Hepatocyte (in vitro differentiated cells): ENCODE data around the gene COLQ. TPM values are rescaled to one million over a fixed set of nuclear protein-coding genes. Genes with fewer than 3 reads are reported as not detected.

Source experiments
- DNase-seq: peaks from one replicate; pipeline ENCODE4 v3.0.0-alpha.2; 2016; ENCODE audit warnings: low spot score
- H2AFZ ChIP-seq: fragments of 200-600 bp; sonication (generic); 2 replicates; pipeline ENCODE4 v1.6.0; 2016; ENCODE audit warnings: antibody characterized with exemption, mild to moderate bottlenecking
- H3K27ac ChIP-seq: fragments of 200-600 bp; sonication (generic); 2 replicates; pipeline ENCODE4 v1.5.1; 2016; ENCODE audit warnings: mild to moderate bottlenecking
- H3K27me3 ChIP-seq: fragments of 200-600 bp; sonication (generic); 2 replicates; pipeline ENCODE4 v1.6.1; 2016
- H3K36me3 ChIP-seq: fragments of 200-600 bp; sonication (generic); replicated peaks from 2 replicates; pipeline ENCODE4 v1.5.1; 2016; ENCODE audit warnings: low read depth; ENCODE audit not compliant: insufficient read depth
- H3K4me1 ChIP-seq: fragments of 200-600 bp; sonication (generic); 2 replicates; pipeline ENCODE4 v1.5.1; 2016; ENCODE audit warnings: mild to moderate bottlenecking, moderate library complexity; ENCODE audit not compliant: insufficient read depth
- H3K4me2 ChIP-seq: fragments of 200-600 bp; sonication (generic); 2 replicates; pipeline ENCODE4 v1.6.0; 2016
- H3K4me3 ChIP-seq: fragments of 200-600 bp; sonication (generic); 2 replicates; pipeline ENCODE4 v1.5.1; 2016; ENCODE audit warnings: mild to moderate bottlenecking
- H3K79me2 ChIP-seq: fragments of 200-600 bp; sonication (generic); 2 replicates; pipeline ENCODE4 v1.6.0; 2017; ENCODE audit warnings: mild to moderate bottlenecking
- H3K9me2 ChIP-seq: fragments of 200-600 bp; sonication (generic); replicated peaks from 2 replicates; pipeline ENCODE4 v1.6.0; 2017; ENCODE audit warnings: mild to moderate bottlenecking; ENCODE audit not compliant: insufficient read depth
- H3K9me3 ChIP-seq: fragments of 200-600 bp; sonication (generic); 2 replicates; pipeline ENCODE4 v1.5.1; 2016; ENCODE audit warnings: low read depth, mild to moderate bottlenecking
- H4K20me1 ChIP-seq: fragments of 200-600 bp; sonication (generic); 2 replicates; pipeline ENCODE4 v1.6.0; 2016; ENCODE audit warnings: mild to moderate bottlenecking; ENCODE audit not compliant: insufficient read depth, poor library complexity, severe bottlenecking
- CTCF ChIP-seq: fragments of 200-600 bp; sonication (generic); IDR thresholded peaks from 2 replicates; pipeline ENCODE4 v1.5.1; 2016; ENCODE audit warnings: antibody characterized with exemption, mild to moderate bottlenecking; ENCODE audit not compliant: poor library complexity
- EZH2 ChIP-seq: fragments of 200-600 bp; sonication (generic); IDR thresholded peaks from 2 replicates; pipeline ENCODE4 v1.6.1; 2016; ENCODE audit warnings: antibody characterized with exemption, mild to moderate bottlenecking, borderline replicate concordance
- EZH2phosphoT487 ChIP-seq: fragments of 200-600 bp; sonication (generic); IDR thresholded peaks from one replicate; pipeline ENCODE4 v1.6.1; 2018; ENCODE audit warnings: antibody characterized with exemption, mild to moderate bottlenecking, low read depth, moderate library complexity; ENCODE audit not compliant: unreplicated experiment, severe bottlenecking
- WGBS: methylation state at CpG from one replicate; pipeline ENCODE4 v1.1.6; 2016; ENCODE audit warnings: low lambda C conversion rate; ENCODE audit errors: missing lambda C conversion rate; 5-methylcytosine and 5-hydroxymethylcytosine counted together
- polyA plus RNA-seq: library from polyadenylated mRNA; unstranded; fragments of >200 nt; fragmentation: Nextera tagmentation; extraction: Ambion mirVana; gene quantifications from 2 replicates; pipeline ENCODE4 v1.2.1, GENCODE V29; 2016
- total RNA-seq: library from RNA; depleted of rRNA; stranded (reverse); fragments of >200 nt; gene quantifications from 2 replicates; pipeline ENCODE4 v1.2.3, GENCODE V29; 2014

COLQ gene
- total and polyA plus RNA-seq, 2 experiments from 2014 or later = 0.27 to 0.73 TPM

DNA sequence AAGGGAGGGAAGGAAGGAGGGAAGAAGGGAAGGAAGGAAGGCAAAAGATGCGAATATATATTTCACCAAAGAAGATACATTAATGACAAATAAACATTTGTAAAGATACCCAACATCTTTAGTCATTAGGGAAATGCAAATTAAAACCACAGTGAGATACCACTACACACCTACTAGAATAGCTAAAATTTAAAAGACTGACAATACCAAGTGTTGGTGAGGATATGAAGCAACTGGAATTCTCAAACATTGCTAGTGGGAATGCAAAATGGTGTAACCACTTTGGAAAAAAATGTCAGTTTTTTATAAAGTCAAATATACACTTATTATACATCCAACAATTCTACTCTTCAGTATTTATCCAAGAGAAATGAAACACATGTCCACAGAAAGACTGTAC lies 4.3 kb upstream of the COLQ start:
- WGBS = 100% methylated on average over 1 of the region's 1 CpG

DNA sequence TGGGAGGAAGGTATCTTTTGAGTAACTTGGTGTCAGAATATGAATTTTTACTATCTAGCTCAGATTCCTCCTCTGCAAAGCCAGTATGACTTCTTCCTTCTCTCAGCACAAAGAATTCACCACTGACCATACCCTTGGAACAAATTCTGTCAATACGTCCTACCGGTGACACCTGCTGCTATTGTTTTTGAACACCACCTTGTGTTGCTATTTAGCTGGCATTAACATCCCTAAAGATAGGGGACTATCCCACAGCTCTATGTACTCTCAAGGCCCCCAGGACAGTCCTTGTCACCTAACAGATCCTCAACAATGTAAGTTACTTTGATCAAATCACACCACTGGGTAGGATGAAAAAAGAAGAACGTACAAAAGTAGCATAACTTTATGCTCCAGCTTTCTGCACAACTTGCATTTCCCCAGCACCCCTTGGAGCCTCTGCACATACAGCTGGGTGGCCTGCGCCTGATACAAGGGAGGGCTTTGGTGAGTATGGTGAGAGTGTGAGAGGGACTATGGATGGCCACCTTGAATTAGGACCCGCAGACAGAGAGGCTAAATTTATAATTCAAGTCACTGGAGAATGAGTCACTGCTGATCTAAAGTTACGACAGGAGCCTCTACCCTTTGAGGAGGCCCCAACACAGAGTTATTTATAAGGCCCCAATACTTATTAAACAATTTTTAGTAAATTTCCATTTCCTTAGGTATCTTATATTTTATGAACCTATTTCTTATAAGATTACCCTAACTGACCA lies 2.3 kb upstream of the COLQ start:
- Histone ChIP-seq H4K20me1 (no peaks in the 10 kb centered on the region), H3K27ac (no peak overlapping the region), H3K9me3 (no peaks in the 10 kb centered on the region), H3K4me3 (no peak overlapping the region), H3K27me3 (no peaks in the 10 kb centered on the region), H3K4me2 (no peak overlapping the region), H3K9me2 (no peaks in the 10 kb centered on the region), H3K4me1 (peaks cover 5% of the 10 kb centered on the region), H3K36me3 (no peaks in the 10 kb centered on the region), H2AFZ (no peak overlapping the region), H3K79me2 (no peaks in the 10 kb centered on the region)
- 84% methylated on average over 6 of the region's 6 CpGs for WGBS
- TF ChIP-seq EZH2 (no peak), CTCF (no peak), EZH2phosphoT487 (no peak)
- no peak for DNase-seq

More for the DNA sequence above, 4.3 kb upstream of the COLQ start:
- Histone ChIP-seq H3K4me1 (peaks cover 5% of the 10 kb centered on the region), H2AFZ (no peak overlapping the region), H3K9me2 (no peaks in the 10 kb centered on the region), H3K79me2 (no peaks in the 10 kb centered on the region), H4K20me1 (no peaks in the 10 kb centered on the region), H3K27me3 (no peaks in the 10 kb centered on the region), H3K9me3 (no peaks in the 10 kb centered on the region), H3K4me3 (no peak overlapping the region), H3K4me2 (no peak overlapping the region), H3K27ac (no peak overlapping the region), H3K36me3 (no peaks in the 10 kb centered on the region)
- no peak for DNase-seq
- TF ChIP-seq EZH2 (no peak), EZH2phosphoT487 (no peak), CTCF (no peak)

DNA sequence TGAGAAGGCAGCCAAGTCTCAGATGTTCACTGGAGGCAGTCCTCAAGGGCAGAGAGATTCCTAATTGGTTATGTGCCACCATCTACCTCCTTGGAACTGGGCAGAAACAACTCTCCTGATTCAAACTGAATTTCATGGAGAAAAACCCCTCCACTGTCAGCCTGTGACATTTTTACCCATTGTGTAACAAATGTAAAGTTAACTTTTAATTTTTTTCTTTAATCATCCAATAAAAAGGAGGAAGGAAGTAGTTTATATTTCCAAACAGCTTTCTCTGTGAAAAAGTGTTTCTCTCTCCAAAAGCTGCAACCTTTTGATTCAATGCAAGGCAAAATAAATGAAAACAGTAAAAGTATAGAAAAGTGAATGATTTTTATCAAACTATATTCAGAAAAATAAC lies 510 bp upstream of the COLQ start:
- no peaks in the 10 kb centered on the region for H3K36me3 ChIP-seq
- no peaks in the 10 kb centered on the region for H3K27me3 ChIP-seq
- H4K20me1 ChIP-seq = no peaks in the 10 kb centered on the region
- H3K4me1 ChIP-seq = peaks cover 5% of the 10 kb centered on the region
- H3K9me3 ChIP-seq = no peaks in the 10 kb centered on the region
- H3K27ac ChIP-seq = no peak overlapping the region
- TF ChIP-seq CTCF (no peak), EZH2phosphoT487 (no peak), EZH2 (no peak)
- DNase-seq = no peak
- H3K79me2 ChIP-seq = no peaks in the 10 kb centered on the region
- no peak overlapping the region for H3K4me3 ChIP-seq
- H3K4me2 ChIP-seq = no peak overlapping the region
- no peaks in the 10 kb centered on the region for H3K9me2 ChIP-seq
- no peak overlapping the region for H2AFZ ChIP-seq
